Bronchial epithelial cell (primary cell): Measurements from ENCODE around the gene C9orf43. TPM values are rescaled to one million over a fixed set of nuclear protein-coding genes. Genes with fewer than 3 reads are reported as not detected.

Experiments
- DNase-seq: peaks from one replicate; pipeline ENCODE4 v3.0.0-alpha.2; 2010; ENCODE audit warnings: low read depth
- FAIRE-seq: peaks from 2 replicates; lab custom pipeline; 2011; peaks lifted over from hg19 to GRCh38; lab: Jason Lieb, UNC
- H3K27me3 ChIP-seq: 2 replicates; pipeline ENCODE4 v1.5.1; 2011; ENCODE audit warnings: low read length; ENCODE audit not compliant: control insufficient read depth, insufficient read depth
- H3K36me3 ChIP-seq: 2 replicates; pipeline ENCODE4 v1.5.1; 2011; ENCODE audit warnings: low read length; ENCODE audit not compliant: control insufficient read depth, insufficient read depth
- H3K4me3 ChIP-seq: 2 replicates; pipeline ENCODE4 v1.5.1; 2011; ENCODE audit warnings: mild to moderate bottlenecking, low read depth, low read length, control low read depth
- CTCF ChIP-seq: IDR thresholded peaks from 2 replicates; pipeline ENCODE4 v1.5.1; 2011; ENCODE audit warnings: mild to moderate bottlenecking, moderate library complexity, low read length, control low read depth, inconsistent platforms; ENCODE audit not compliant: insufficient read depth, severe bottlenecking
- total RNA-seq: library from RNA; depleted of rRNA; stranded (reverse); fragments of >200 nt; gene quantifications from 2 replicates; pipeline ENCODE4 v1.2.1, GENCODE V29; 2014

C9orf43 gene
- total RNA-seq, 1 donor from 2014 or later: 0.53 TPM

- no peaks in the 10 kb centered on the region for H3K27me3 ChIP-seq
- no peak overlapping the region for H3K4me3 ChIP-seq
- FAIRE-seq (no peak), DNase-seq (no peak)
- TF ChIP-seq CTCF: no peak
- H3K36me3 ChIP-seq: no peaks in the 10 kb centered on the region
Observed at GRCh38 chr9:113444736-113445135, 34.2 kb downstream of the C9orf43 start.

- no peak for FAIRE-seq
- peak; percentile 60 for DNase-seq
- no peaks in the 10 kb centered on the region for H3K36me3 ChIP-seq
Observed at GRCh38 chr9:113446323-113446740, 35.8 kb downstream of the C9orf43 start.

GRCh38 chr9:113449376-113449775 is 38.8 kb downstream of the C9orf43 start:
- no peak for FAIRE-seq
- H3K27me3 ChIP-seq: no peaks in the 10 kb centered on the region
- DNase-seq: no peak
- no peak overlapping the region for H3K4me3 ChIP-seq
- no peaks in the 10 kb centered on the region for H3K36me3 ChIP-seq
- TF ChIP-seq CTCF: no peak

More at GRCh38 chr9:113446323-113446740, 35.8 kb downstream of the C9orf43 start:
- TF ChIP-seq CTCF: peak; percentile 41
- Histone ChIP-seq H3K4me3 (no peak overlapping the region), H3K27me3 (no peaks in the 10 kb centered on the region)

GRCh38 chr9:113452113-113452605 is 41.6 kb downstream of the C9orf43 start:
- DNase-seq (no peak), FAIRE-seq (no peak)
- TF ChIP-seq CTCF: no peak
- Histone ChIP-seq H3K4me3 (no peak overlapping the region), H3K27me3 (no peaks in the 10 kb centered on the region), H3K36me3 (no peaks in the 10 kb centered on the region)

- Histone ChIP-seq H3K27me3 (no peaks in the 10 kb centered on the region), H3K36me3 (no peaks in the 10 kb centered on the region), H3K4me3 (no peak overlapping the region)
- no peak for FAIRE-seq
- TF ChIP-seq CTCF: no peak
- peak; percentile 77 for DNase-seq
Observed at GRCh38 chr9:113454914-113455761, 44.6 kb downstream of the C9orf43 start.

GRCh38 chr9:113456235-113456634 is 45.7 kb downstream of the C9orf43 start:
- Histone ChIP-seq H3K27me3 (no peaks in the 10 kb centered on the region), H3K4me3 (no peak overlapping the region), H3K36me3 (no peaks in the 10 kb centered on the region)
- TF ChIP-seq CTCF: no peak
- DNase-seq: no peak
- FAIRE-seq: no peak
